Neuronal stem cell (in vitro differentiated cells): ENCODE measurements around the gene ZNRF1.

Source experiments
- DNase-seq: peaks from one replicate; pipeline ENCODE4 v3.0.0-alpha.2; 2013; ENCODE audit warnings: low spot score
- H2AFZ ChIP-seq: one replicate; pipeline ENCODE4 v1.6.1; 2013; ENCODE audit warnings: mild to moderate bottlenecking, low read length, inconsistent platforms
- H2AK5ac ChIP-seq: 2 replicates; pipeline ENCODE4 v1.6.1; 2013; ENCODE audit warnings: low read depth, mild to moderate bottlenecking, inconsistent platforms, low read length, moderate library complexity, mixed read lengths
- H2BK120ac ChIP-seq: 2 replicates; pipeline ENCODE4 v1.6.1; 2013; ENCODE audit warnings: low read depth, mild to moderate bottlenecking, inconsistent platforms, low read length, moderate library complexity, mixed read lengths
- H2BK12ac ChIP-seq: one replicate; pipeline ENCODE4 v1.6.1; 2013; ENCODE audit warnings: low read length, inconsistent platforms
- H2BK15ac ChIP-seq: 2 replicates; pipeline ENCODE4 v1.6.1; 2013; ENCODE audit warnings: mild to moderate bottlenecking, low read length, inconsistent platforms, mixed read lengths
- H2BK5ac ChIP-seq: one replicate; pipeline ENCODE4 v1.6.1; 2013; ENCODE audit warnings: inconsistent platforms, mild to moderate bottlenecking, low read length, moderate library complexity
- H3K14ac ChIP-seq: one replicate; pipeline ENCODE4 v1.6.1; 2013; ENCODE audit warnings: low read length, inconsistent platforms
- H3K18ac ChIP-seq: 2 replicates; pipeline ENCODE4 v1.6.1; 2013; ENCODE audit warnings: low read length, inconsistent platforms
- H3K23ac ChIP-seq: 2 replicates; pipeline ENCODE4 v1.6.1; 2013; ENCODE audit warnings: low read depth, mild to moderate bottlenecking, mixed read lengths, low read length, inconsistent platforms; ENCODE audit not compliant: poor library complexity
- H3K27ac ChIP-seq: replicated peaks from 3 replicates; pipeline ENCODE4 v1.5.1; 2013; ENCODE audit warnings: low read length, inconsistent platforms
- H3K27me3 ChIP-seq, 3 experiments: 2 replicates each; pipeline ENCODE4 v1.6.1; 2013; ENCODE audit warnings: low read length in 3 of 3, mild to moderate bottlenecking in 2 of 3, inconsistent platforms in 1 of 3, low read depth in 1 of 3, mixed read lengths in 1 of 3, moderate library complexity in 1 of 3; ENCODE audit not compliant: control insufficient read depth in 3 of 3, insufficient read depth in 3 of 3
- H3K36me3 ChIP-seq, 2 donors: replicated peaks in 1 of 2; 2 replicates each; pipeline ENCODE4 v1.6.1; 2013; ENCODE audit warnings: low read length in 2 of 2; ENCODE audit not compliant: control insufficient read depth in 2 of 2, insufficient read depth in 2 of 2
- H3K4ac ChIP-seq: 2 replicates; pipeline ENCODE4 v1.6.1; 2013; ENCODE audit warnings: inconsistent platforms, mild to moderate bottlenecking, low read length, moderate library complexity
- H3K4me1 ChIP-seq, 2 donors: 1 replicate in 1 of 2; 2 replicates in 1 of 2; pipeline ENCODE4 v1.6.1; 2013; ENCODE audit warnings: low read length in 2 of 2, low read depth in 1 of 2; ENCODE audit not compliant: control insufficient read depth in 2 of 2, insufficient read depth in 1 of 2
- H3K4me2 ChIP-seq: one replicate; pipeline ENCODE4 v1.6.1; 2013; ENCODE audit warnings: mild to moderate bottlenecking, low read length, inconsistent platforms; ENCODE audit not compliant: insufficient read depth, poor library complexity, severe bottlenecking
- H3K4me3 ChIP-seq, 2 donors: 2 replicates each; pipeline ENCODE4 v1.5.1; 2013; ENCODE audit warnings: low read length in 2 of 2, mild to moderate bottlenecking in 2 of 2, inconsistent platforms in 1 of 2, moderate library complexity in 1 of 2
- H3K79me1 ChIP-seq: one replicate; pipeline ENCODE4 v1.6.1; 2013; ENCODE audit warnings: low read depth, mild to moderate bottlenecking, inconsistent platforms, low read length, moderate library complexity
- H3K9ac ChIP-seq: one replicate; pipeline ENCODE4 v1.6.1; 2013; ENCODE audit warnings: mild to moderate bottlenecking, low read depth, low read length, inconsistent platforms; ENCODE audit not compliant: poor library complexity
- H3K9me3 ChIP-seq, 2 donors: replicated peaks in 1 of 2; 2 replicates each; pipeline versions ENCODE3 to v1.6.1; 2013; ENCODE audit warnings: low read length in 2 of 2, mild to moderate bottlenecking in 2 of 2, inconsistent platforms in 1 of 2, low read depth in 1 of 2, mixed read lengths in 1 of 2, moderate library complexity in 1 of 2; ENCODE audit not compliant: control insufficient read depth in 2 of 2, insufficient read depth in 1 of 2
- H4K8ac ChIP-seq: one replicate; pipeline ENCODE4 v1.6.1; 2013; ENCODE audit warnings: low read depth, mild to moderate bottlenecking, inconsistent platforms, low read length, moderate library complexity
- H4K91ac ChIP-seq: one replicate; pipeline ENCODE4 v1.6.1; 2013; ENCODE audit warnings: low read length, low read depth, mild to moderate bottlenecking, inconsistent platforms; ENCODE audit not compliant: poor library complexity
- WGBS, 2 donors: extraction: QIAGEN DNeasy Blood & Tissue Kit; methylation state at CpG; one replicate each; pipeline ENCODE4 v1.1.7; 2013; ENCODE audit warnings: missing lambda C conversion rate in 2 of 2, mixed read lengths in 1 of 2; ENCODE audit not compliant: insufficient read length in 2 of 2, insufficient replicate concordance in 1 of 2; ENCODE audit errors: extremely low coverage in 2 of 2; 5-methylcytosine and 5-hydroxymethylcytosine counted together

ZNRF1 gene

GRCh38 chr16:75038036-75038858, 39.4 kb downstream of the ZNRF1 start:
- WGBS, 2 donors, result no CpG with 5 or more reads among the region's 3 CpGs

GRCh38 chr16:75039941-75040340, 41.1 kb downstream of the ZNRF1 start:
- no peak overlapping the region for H3K4me3 ChIP-seq
- H2BK5ac ChIP-seq, result no peak overlapping the region
- no peak overlapping the region for H2BK12ac ChIP-seq
- H2BK120ac ChIP-seq, result no peak overlapping the region
- H2BK15ac ChIP-seq, result no peak overlapping the region
- no peak overlapping the region for H3K18ac ChIP-seq
- DNase-seq, result no peak
- no peak overlapping the region for H3K4ac ChIP-seq
- H2AK5ac ChIP-seq, result no peak overlapping the region
- no CpG with 5 or more reads among the region's 6 CpGs for whole genome bisulfite sequencing, 2 donors
- H3K14ac ChIP-seq, result no peak overlapping the region
- no peak overlapping the region for H3K4me2 ChIP-seq
- H2AFZ ChIP-seq, result no peak overlapping the region
- peaks cover 0 to 2% of the 10 kb centered on the region in 2 donors for H3K36me3 ChIP-seq
- no peak overlapping the region for H4K8ac ChIP-seq
- H3K23ac ChIP-seq, result no peak overlapping the region
- H3K27me3 ChIP-seq, result no peaks in the 10 kb centered on the region
- H3K27ac ChIP-seq, result no peak overlapping the region
- no peaks in the 10 kb centered on the region for H3K4me1 ChIP-seq
- H3K9me3 ChIP-seq, result peaks cover 0 to 3% of the 10 kb centered on the region in 2 donors
- H3K9ac ChIP-seq, result no peak overlapping the region
- no peak overlapping the region for H4K91ac ChIP-seq
- peaks cover 4% of the 10 kb centered on the region for H3K79me1 ChIP-seq

More at GRCh38 chr16:75038036-75038858, 39.4 kb downstream of the ZNRF1 start:
- Histone ChIP-seq H2BK5ac (no peak overlapping the region), H3K36me3 (peaks cover 0 to 2% of the 10 kb centered on the region in 2 donors), H3K9ac (no peak overlapping the region), H2BK120ac (no peak overlapping the region), H3K27me3 (no peaks in the 10 kb centered on the region), H2BK15ac (no peak overlapping the region), H3K9me3 (peaks cover 0 to 3% of the 10 kb centered on the region in 2 donors), H4K91ac (no peak overlapping the region), H2AK5ac (no peak overlapping the region), H3K79me1 (peaks cover 4% of the 10 kb centered on the region), H4K8ac (no peak overlapping the region), H3K4me1 (no peaks in the 10 kb centered on the region), H3K18ac (no peak overlapping the region), H3K4me2 (no peak overlapping the region), H2BK12ac (no peak overlapping the region), H3K23ac (no peak overlapping the region), H3K4me3 (no peak overlapping the region), H2AFZ (no peak overlapping the region), H3K4ac (no peak overlapping the region), H3K27ac (no peak overlapping the region), H3K14ac (no peak overlapping the region)
- no peak for DNase-seq

- Histone ChIP-seq H3K36me3 (peaks cover 0 to 2% of the 10 kb centered on the region in 2 donors), H4K91ac (no peak overlapping the region), H2BK15ac (no peak overlapping the region), H2BK12ac (no peak overlapping the region), H3K14ac (no peak overlapping the region), H3K79me1 (peaks cover 3% of the 10 kb centered on the region), H2BK5ac (no peak overlapping the region), H3K4ac (no peak overlapping the region), H3K9me3 (peaks cover 0 to 3% of the 10 kb centered on the region in 2 donors), H3K4me3 (no peak overlapping the region), H3K18ac (no peak overlapping the region), H4K8ac (no peak overlapping the region), H2BK120ac (no peak overlapping the region), H3K27ac (no peak overlapping the region), H2AK5ac (no peak overlapping the region), H3K4me1 (no peaks in the 10 kb centered on the region), H3K9ac (no peak overlapping the region), H3K23ac (no peak overlapping the region), H2AFZ (no peak overlapping the region), H3K27me3 (no peaks in the 10 kb centered on the region), H3K4me2 (no peak overlapping the region)
- WGBS, 2 donors, result no CpG with 5 or more reads among the region's 8 CpGs
- DNase-seq, result no peak
Measured at GRCh38 chr16:75042426-75043174, 43.8 kb downstream of the ZNRF1 start.
